Measurements from ENCODE around the gene BUB1.

Gene BUB1

DNA sequence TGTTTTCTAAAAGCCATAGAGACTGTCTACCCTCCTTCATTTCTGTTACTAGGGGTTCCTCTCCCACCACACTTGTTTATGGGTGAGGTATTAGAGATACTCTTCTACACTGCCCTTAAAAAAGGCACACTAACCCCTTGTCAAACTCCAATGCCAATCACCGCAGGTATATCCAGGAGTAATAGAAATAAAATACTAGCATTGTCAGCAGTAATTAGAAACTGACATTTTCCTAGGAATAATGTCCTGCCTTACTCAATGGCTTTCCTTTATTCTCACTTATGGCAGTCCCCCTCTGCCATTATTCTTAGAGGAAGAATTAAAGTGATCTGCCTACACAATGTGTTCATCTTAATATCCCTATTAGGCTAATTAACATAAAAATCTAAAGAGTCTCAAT, 5.0 kb upstream of the BUB1 start:
- H3K4me3 ChIP-seq (ENCODE audit: low read length), result no peak overlapping the region
- no peak overlapping the region for H2AFZ ChIP-seq (ENCODE audit: low read length)
- H3K9me3 ChIP-seq (replicated peaks; ENCODE audit: insufficient read depth, low read length), result no peaks in the 10 kb centered on the region
- no peaks in the 10 kb centered on the region for H3K9me2 ChIP-seq (replicated peaks; ENCODE audit: insufficient read depth, low read length)
- peaks cover under 1% of the 10 kb centered on the region for H3K79me2 ChIP-seq (ENCODE audit: low read length)
- H4K20me1 ChIP-seq (ENCODE audit: insufficient read depth, low read length), result no peaks in the 10 kb centered on the region
- H3K4me1 ChIP-seq (ENCODE audit: low read length), result no peaks in the 10 kb centered on the region
- H3K27ac ChIP-seq (ENCODE audit: low read length), result no peak overlapping the region
- no peak overlapping the region for H3K4me2 ChIP-seq (ENCODE audit: low read depth, low read length)
- H3K36me3 ChIP-seq (replicated peaks; ENCODE audit: insufficient read depth, low read length), result no peaks in the 10 kb centered on the region
- no peak for TF ChIP-seq EZH2 (optimal IDR thresholded peaks at IDR 0.05; ENCODE audit: low read depth, low read length)
- TF ChIP-seq EZH2phosphoT487 (IDR thresholded peaks at IDR 0.05; ENCODE audit: low read length), result no peak
- TF ChIP-seq, protein P1, sequence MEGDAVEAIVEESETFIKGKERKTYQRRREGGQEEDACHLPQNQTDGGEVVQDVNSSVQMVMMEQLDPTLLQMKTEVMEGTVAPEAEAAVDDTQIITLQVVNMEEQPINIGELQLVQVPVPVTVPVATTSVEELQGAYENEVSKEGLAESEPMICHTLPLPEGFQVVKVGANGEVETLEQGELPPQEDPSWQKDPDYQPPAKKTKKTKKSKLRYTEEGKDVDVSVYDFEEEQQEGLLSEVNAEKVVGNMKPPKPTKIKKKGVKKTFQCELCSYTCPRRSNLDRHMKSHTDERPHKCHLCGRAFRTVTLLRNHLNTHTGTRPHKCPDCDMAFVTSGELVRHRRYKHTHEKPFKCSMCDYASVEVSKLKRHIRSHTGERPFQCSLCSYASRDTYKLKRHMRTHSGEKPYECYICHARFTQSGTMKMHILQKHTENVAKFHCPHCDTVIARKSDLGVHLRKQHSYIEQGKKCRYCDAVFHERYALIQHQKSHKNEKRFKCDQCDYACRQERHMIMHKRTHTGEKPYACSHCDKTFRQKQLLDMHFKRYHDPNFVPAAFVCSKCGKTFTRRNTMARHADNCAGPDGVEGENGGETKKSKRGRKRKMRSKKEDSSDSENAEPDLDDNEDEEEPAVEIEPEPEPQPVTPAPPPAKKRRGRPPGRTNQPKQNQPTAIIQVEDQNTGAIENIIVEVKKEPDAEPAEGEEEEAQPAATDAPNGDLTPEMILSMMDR (IDR thresholded peaks at IDR 0.05; ENCODE audit: low read length), result no peak
- H3F3A ChIP-seq (ENCODE audit: insufficient read depth, low read length), result peaks cover 15% of the 10 kb centered on the region
- DNase-seq, result peak; percentile 4
- no peaks in the 10 kb centered on the region for H3K27me3 ChIP-seq (replicated peaks; ENCODE audit: insufficient read depth, low read length)
- no peak overlapping the region for H3K9ac ChIP-seq (ENCODE audit: low read length)

DNA sequence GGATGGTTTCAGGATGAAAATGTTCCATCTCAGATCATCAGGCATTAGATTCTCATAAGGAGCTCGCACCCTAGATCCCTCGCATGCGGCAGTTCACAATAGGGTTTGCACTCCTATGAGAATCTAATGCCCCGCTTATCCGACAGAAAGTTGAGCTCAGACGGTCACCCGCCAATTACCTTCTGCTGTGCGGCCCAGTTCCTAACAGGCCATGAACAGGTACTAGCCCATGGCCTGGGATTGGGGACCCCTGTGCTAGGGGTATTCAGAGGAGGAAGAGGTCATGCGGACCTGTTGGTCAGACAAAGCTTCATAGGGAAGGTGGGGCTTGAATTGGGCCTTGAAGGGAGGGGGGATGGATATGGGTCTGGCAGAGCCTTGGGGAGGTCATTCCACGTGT, 4.4 kb upstream of the BUB1 start:
- peak; percentile 5 for DNase-seq
- Histone ChIP-seq H3K4me2 (ENCODE audit: low read depth, low read length) (no peak overlapping the region), H3K27ac (ENCODE audit: low read length) (no peak overlapping the region), H3K79me2 (ENCODE audit: low read length) (peaks cover 7% of the 10 kb centered on the region), H3K4me3 (ENCODE audit: low read length) (no peak overlapping the region), H3K9me2 (replicated peaks; ENCODE audit: insufficient read depth, low read length) (no peaks in the 10 kb centered on the region), H2AFZ (ENCODE audit: low read length) (no peak overlapping the region), H3K9me3 (replicated peaks; ENCODE audit: insufficient read depth, low read length) (no peaks in the 10 kb centered on the region), H3F3A (ENCODE audit: insufficient read depth, low read length) (peaks cover 19% of the 10 kb centered on the region), H4K20me1 (ENCODE audit: insufficient read depth, low read length) (no peaks in the 10 kb centered on the region), H3K36me3 (replicated peaks; ENCODE audit: insufficient read depth, low read length) (no peaks in the 10 kb centered on the region), H3K27me3 (replicated peaks; ENCODE audit: insufficient read depth, low read length) (no peaks in the 10 kb centered on the region), H3K4me1 (ENCODE audit: low read length) (no peaks in the 10 kb centered on the region), H3K9ac (ENCODE audit: low read length) (no peak overlapping the region)
- TF ChIP-seq, protein P1 (IDR thresholded peaks at IDR 0.05; ENCODE audit: low read length), result no peak

DNA sequence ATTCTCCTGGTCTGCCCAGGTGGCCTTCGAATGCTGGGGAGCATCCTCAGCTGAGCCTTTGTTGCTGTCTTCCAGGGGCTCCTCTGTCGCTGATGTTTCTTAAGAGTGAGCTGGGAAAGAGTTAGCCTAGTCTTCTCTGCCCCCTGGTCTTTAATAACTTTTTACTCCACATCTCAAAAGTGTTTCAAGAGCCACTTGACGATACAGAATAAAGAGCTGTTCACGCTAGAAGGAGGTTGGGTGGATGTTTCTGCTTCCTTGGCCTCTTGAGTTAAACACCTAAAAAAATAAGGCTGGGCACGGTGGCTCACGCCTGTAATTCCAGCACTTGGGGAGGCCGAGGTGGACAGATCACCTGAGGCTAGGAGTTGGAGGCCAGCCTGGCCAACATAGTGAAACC, 2.8 kb upstream of the BUB1 start:
- no peaks in the 10 kb centered on the region for H3K27me3 ChIP-seq (replicated peaks; ENCODE audit: insufficient read depth, low read length)
- H3K9ac ChIP-seq (ENCODE audit: low read length), result no peak overlapping the region
- no peak for TF ChIP-seq EZH2phosphoT487 (IDR thresholded peaks at IDR 0.05; ENCODE audit: low read length)
- TF ChIP-seq, protein P1 (IDR thresholded peaks at IDR 0.05; ENCODE audit: low read length), result no peak
- no peak overlapping the region for H3K4me3 ChIP-seq (ENCODE audit: low read length)
- H2AFZ ChIP-seq (ENCODE audit: low read length), result no peak overlapping the region
- no peak overlapping the region for H3K27ac ChIP-seq (ENCODE audit: low read length)
- H3K4me2 ChIP-seq (ENCODE audit: low read depth, low read length), result no peak overlapping the region
- H3K9me3 ChIP-seq (replicated peaks; ENCODE audit: insufficient read depth, low read length), result no peaks in the 10 kb centered on the region
- H3K79me2 ChIP-seq (ENCODE audit: low read length), result peaks cover 22% of the 10 kb centered on the region
- peak; percentile 5 for DNase-seq
- H3K4me1 ChIP-seq (ENCODE audit: low read length), result peaks cover 7% of the 10 kb centered on the region
- H3K9me2 ChIP-seq (replicated peaks; ENCODE audit: insufficient read depth, low read length), result no peaks in the 10 kb centered on the region
- H3F3A ChIP-seq (ENCODE audit: insufficient read depth, low read length), result peaks cover 35% of the 10 kb centered on the region
- H3K36me3 ChIP-seq (replicated peaks; ENCODE audit: insufficient read depth, low read length), result no peaks in the 10 kb centered on the region
- H4K20me1 ChIP-seq (ENCODE audit: insufficient read depth, low read length), result no peaks in the 10 kb centered on the region

DNA sequence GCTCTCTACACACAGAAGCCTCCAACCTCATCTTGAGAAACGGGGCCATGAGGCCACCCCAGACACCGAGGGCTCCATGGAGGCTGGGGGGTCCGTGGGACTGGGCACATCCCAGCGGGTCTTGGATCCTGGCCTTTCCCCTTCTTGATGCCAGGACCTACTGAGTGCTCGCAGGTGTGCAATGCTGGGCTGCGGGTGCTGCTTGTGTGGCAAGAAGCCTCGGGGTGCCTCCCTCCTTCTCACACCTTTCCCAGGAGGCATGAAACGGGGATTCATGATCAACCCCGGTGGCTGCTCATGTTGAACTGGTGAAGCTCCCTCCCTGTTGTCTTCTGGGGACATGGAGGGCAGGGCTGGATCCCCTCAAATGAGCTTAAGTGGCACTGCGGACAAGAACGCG, 2.0 kb upstream of the BUB1 start:
- no peaks in the 10 kb centered on the region for H3K27me3 ChIP-seq (replicated peaks; ENCODE audit: insufficient read depth, low read length)
- no peak overlapping the region for H3K4me3 ChIP-seq (ENCODE audit: low read length)
- H3F3A ChIP-seq (ENCODE audit: insufficient read depth, low read length), result peaks cover 42% of the 10 kb centered on the region
- no peaks in the 10 kb centered on the region for H3K9me2 ChIP-seq (replicated peaks; ENCODE audit: insufficient read depth, low read length)
- H2AFZ ChIP-seq (ENCODE audit: low read length), result no peak overlapping the region
- H3K9me3 ChIP-seq (replicated peaks; ENCODE audit: insufficient read depth, low read length), result no peaks in the 10 kb centered on the region
- no peak overlapping the region for H3K4me2 ChIP-seq (ENCODE audit: low read depth, low read length)
- no peak overlapping the region for H3K9ac ChIP-seq (ENCODE audit: low read length)
- no peak overlapping the region for H3K27ac ChIP-seq (ENCODE audit: low read length)
- peak; percentile 4 for DNase-seq
- peaks cover 30% of the 10 kb centered on the region for H3K79me2 ChIP-seq (ENCODE audit: low read length)
- H3K36me3 ChIP-seq (replicated peaks; ENCODE audit: insufficient read depth, low read length), result no peaks in the 10 kb centered on the region
- H4K20me1 ChIP-seq (ENCODE audit: insufficient read depth, low read length), result no peaks in the 10 kb centered on the region
- TF ChIP-seq, protein P1 (IDR thresholded peaks at IDR 0.05; ENCODE audit: low read length), result no peak
- TF ChIP-seq EZH2 (optimal IDR thresholded peaks at IDR 0.05; ENCODE audit: low read depth, low read length) (no peak), EZH2phosphoT487 (IDR thresholded peaks at IDR 0.05; ENCODE audit: low read length) (no peak)
- H3K4me1 ChIP-seq (ENCODE audit: low read length), result peaks cover 12% of the 10 kb centered on the region
